Measurements from ENCODE around the gene CACYBP. TPM values are rescaled to one million over a fixed set of nuclear protein-coding genes. Genes with fewer than 3 reads are reported as not detected.
"Not testable (repeated sequence)": the region's sequence is repeated elsewhere in the genome, so short reads cannot be mapped to it uniquely, and the experiment has no call there.

Gene CACYBP
- total RNA-seq, 1 donor from 2014 or later: 84.2 TPM

GRCh38 chr1:175042650-175043049, 42.9 kb downstream of the CACYBP start:
- DNase-seq (ENCODE audit: missing footprints) (no peak), ATAC-seq (no peak)
- intact Hi-C loops (cut with DNase I): no loop called here

GRCh38 chr1:175043824-175044223, 44.1 kb downstream of the CACYBP start:
- intact Hi-C loops (cut with DNase I): no loop called here
- ATAC-seq (no peak), DNase-seq (ENCODE audit: missing footprints) (no peak)

GRCh38 chr1:175044591-175044990, 44.8 kb downstream of the CACYBP start:
- ATAC-seq; intact Hi-C loops (cut with DNase I); DNase-seq (ENCODE audit: missing footprints): not testable (repeated sequence)

- intact Hi-C loops (cut with DNase I): no loop called here
- no peak for ATAC-seq
- no peak for DNase-seq (ENCODE audit: missing footprints)
Measured at GRCh38 chr1:175045097-175045496, 45.4 kb downstream of the CACYBP start.

GRCh38 chr1:175045519-175045918, 45.8 kb downstream of the CACYBP start:
- intact Hi-C loops (cut with DNase I): no loop called here
- DNase-seq (ENCODE audit: missing footprints) (no peak), ATAC-seq (no peak)

GRCh38 chr1:175050992-175051391, 51.2 kb downstream of the CACYBP start:
- intact Hi-C loops (cut with DNase I): no loop called here
- DNase-seq (ENCODE audit: missing footprints): no peak
- no peak for ATAC-seq

- intact Hi-C loops (cut with DNase I): no loop called here
- ATAC-seq: no peak
- DNase-seq (ENCODE audit: missing footprints): no peak
Measured at GRCh38 chr1:175054736-175055135, 55.0 kb downstream of the CACYBP start.

Other genes starting within 250 kb of the CACYBP start
- 29.2 TPM for gene MRPS14, start 23.5 kb downstream of the CACYBP start, total RNA-seq
- 0.08 TPM for gene TNN, start 67.9 kb downstream of the CACYBP start, total RNA-seq
- 22.8 TPM for gene KIAA0040, start 192.8 kb downstream of the CACYBP start, total RNA-seq